GM23338 (cell line): ENCODE data around the gene FAM20A. TPM values are rescaled to one million over a fixed set of nuclear protein-coding genes. Genes with fewer than 3 reads are reported as not detected.

Source experiments
- ATAC-seq: fragments of 200-7000 bp; cut with Tn5 transposase; 3 replicates; pipeline ENCODE4 v1.9.1; 2020
- DNase-seq: peaks from one replicate; pipeline ENCODE4 v3.0.0-alpha.2; 2015; ENCODE audit warnings: low spot score
- H2AFZ ChIP-seq: fragments of 200-600 bp; sonication (generic); 2 replicates; pipeline ENCODE4 v1.8.0; 2016; ENCODE audit warnings: antibody characterized with exemption, mild to moderate bottlenecking, moderate library complexity
- H3F3A ChIP-seq: fragments of 200-600 bp; sonication (generic); replicated peaks from 2 replicates; pipeline ENCODE4 v1.8.0; 2017; ENCODE audit warnings: antibody characterized with exemption, mixed run types, low read depth
- H3K27ac ChIP-seq: fragments of 200-600 bp; sonication (generic); 2 replicates; pipeline ENCODE4 v1.6.1; 2016; ENCODE audit warnings: low read depth
- H3K27me3 ChIP-seq: fragments of 200-600 bp; sonication (generic); 2 replicates; pipeline ENCODE4 v1.8.0; 2016; ENCODE audit warnings: mild to moderate bottlenecking, mixed run types, moderate library complexity; ENCODE audit not compliant: insufficient read depth
- H3K36me3 ChIP-seq: fragments of 200-600 bp; sonication (generic); 2 replicates; pipeline ENCODE4 v1.8.0; 2016; ENCODE audit warnings: mild to moderate bottlenecking; ENCODE audit not compliant: insufficient read depth
- H3K4me1 ChIP-seq: fragments of 200-600 bp; sonication (generic); 2 replicates; pipeline ENCODE4 v1.8.0; 2016; ENCODE audit warnings: mild to moderate bottlenecking, moderate library complexity; ENCODE audit not compliant: insufficient read depth
- H3K4me2 ChIP-seq: fragments of 200-600 bp; sonication (generic); 2 replicates; pipeline ENCODE4 v1.7.1; 2017; ENCODE audit warnings: mixed run types
- H3K4me3 ChIP-seq: fragments of 200-600 bp; sonication (generic); 2 replicates; pipeline ENCODE4 v1.6.1; 2016; ENCODE audit warnings: mixed run types
- H3K79me2 ChIP-seq: fragments of 200-600 bp; sonication (generic); replicated peaks from 2 replicates; pipeline ENCODE4 v1.8.0; 2017; ENCODE audit warnings: mild to moderate bottlenecking; ENCODE audit not compliant: insufficient read depth
- H3K9me2 ChIP-seq: fragments of 200-600 bp; sonication (generic); 2 replicates; pipeline ENCODE4 v1.8.0; 2017; ENCODE audit not compliant: insufficient read depth
- H4K20me1 ChIP-seq: fragments of 200-600 bp; sonication (generic); replicated peaks from 2 replicates; pipeline ENCODE4 v1.8.0; 2017; ENCODE audit warnings: mild to moderate bottlenecking; ENCODE audit not compliant: insufficient read depth
- H3K27ac Mint-ChIP-seq: 2 replicates; pipeline ENCODE4 v1.8.0; 2020; ENCODE audit warnings: inconsistent platforms, mild to moderate bottlenecking, moderate library complexity, mixed read lengths
- H3K27me3 Mint-ChIP-seq: 3 replicates; pipeline ENCODE4 v1.8.0; 2022; ENCODE audit warnings: low read depth, mild to moderate bottlenecking, moderate library complexity, mixed read lengths, inconsistent platforms; ENCODE audit not compliant: insufficient read depth, poor library complexity
- H3K36me3 Mint-ChIP-seq: 3 replicates; pipeline ENCODE4 v1.8.0; 2021; ENCODE audit warnings: low read depth, mild to moderate bottlenecking, inconsistent platforms, moderate library complexity, mixed read lengths
- H3K4me1 Mint-ChIP-seq: 3 replicates; pipeline ENCODE4 v1.8.0; 2020; ENCODE audit warnings: mild to moderate bottlenecking, inconsistent platforms, mixed read lengths
- H3K4me3 Mint-ChIP-seq: 3 replicates; pipeline ENCODE4 v1.8.0; 2021; ENCODE audit warnings: moderate library complexity, mild to moderate bottlenecking, inconsistent platforms, mixed read lengths
- H3K9me3 Mint-ChIP-seq: 3 replicates; pipeline ENCODE4 v1.8.0; 2020; ENCODE audit warnings: moderate library complexity, mild to moderate bottlenecking, inconsistent platforms, mixed read lengths
- EZH2 ChIP-seq: fragments of 200-600 bp; sonication (generic); IDR thresholded peaks from one replicate; pipeline ENCODE4 v1.8.0; 2017; ENCODE audit warnings: antibody characterized with exemption, mild to moderate bottlenecking, low read depth; ENCODE audit not compliant: unreplicated experiment
- REST ChIP-seq: IDR thresholded peaks from one replicate; pipeline ENCODE4 v1.6.1; 2018; ENCODE audit warnings: antibody characterized with exemption; ENCODE audit not compliant: unreplicated experiment
- STAT1 ChIP-seq: IDR thresholded peaks from one replicate; pipeline ENCODE4 v1.6.1; 2016; ENCODE audit warnings: antibody characterized with exemption; ENCODE audit not compliant: unreplicated experiment
- polyA plus RNA-seq: library from polyadenylated mRNA; unstranded; fragments of >200 nt; fragmentation: Nextera tagmentation; extraction: Ambion mirVana; gene quantifications from 2 replicates; pipeline ENCODE4 v1.2.1, GENCODE V29; 2016
- total RNA-seq: library from RNA; depleted of rRNA; stranded (reverse); fragments of >200 nt; shearing (Covaris generic); gene quantifications from 2 replicates; pipeline ENCODE4 v1.2.3, GENCODE V29; 2014
- TF ChIP-seq, protein P1 (sequence below), 2 experiments: fragments of 200-600 bp in 1 of 2; sonication (generic) in 1 of 2; conservative IDR thresholded peaks; 2 replicates each; pipeline versions ENCODE4 v1.5.1 to v1.6.1; 2016 to 2017; ENCODE audit warnings: antibody characterized with exemption in 2 of 2, low read depth in 2 of 2, mild to moderate bottlenecking in 2 of 2, moderate library complexity in 1 of 2

FAM20A gene
- total and polyA plus RNA-seq, 2 experiments from 2014 or later: 1.3 to 1.6 TPM

GRCh38 chr17:68612923-68613292 lies 11.7 kb upstream of the FAM20A start:
- Mint-ChIP-seq H3K27ac (no peak overlapping the region), H3K36me3 (peaks cover 18% of the 10 kb centered on the region; the same call in 2 of the 3 replicates), H3K27me3 (no peaks in the 10 kb centered on the region), H3K4me1 (no peaks in the 10 kb centered on the region), H3K9me3 (peaks cover 29% of the 10 kb centered on the region), H3K4me3 (no peak overlapping the region)
- DNase-seq: no peak
- no peak overlapping the region for H3K4me2 ChIP-seq
- no peak for TF ChIP-seq EZH2
- TF ChIP-seq REST: no peak
- TF ChIP-seq, protein P1, sequence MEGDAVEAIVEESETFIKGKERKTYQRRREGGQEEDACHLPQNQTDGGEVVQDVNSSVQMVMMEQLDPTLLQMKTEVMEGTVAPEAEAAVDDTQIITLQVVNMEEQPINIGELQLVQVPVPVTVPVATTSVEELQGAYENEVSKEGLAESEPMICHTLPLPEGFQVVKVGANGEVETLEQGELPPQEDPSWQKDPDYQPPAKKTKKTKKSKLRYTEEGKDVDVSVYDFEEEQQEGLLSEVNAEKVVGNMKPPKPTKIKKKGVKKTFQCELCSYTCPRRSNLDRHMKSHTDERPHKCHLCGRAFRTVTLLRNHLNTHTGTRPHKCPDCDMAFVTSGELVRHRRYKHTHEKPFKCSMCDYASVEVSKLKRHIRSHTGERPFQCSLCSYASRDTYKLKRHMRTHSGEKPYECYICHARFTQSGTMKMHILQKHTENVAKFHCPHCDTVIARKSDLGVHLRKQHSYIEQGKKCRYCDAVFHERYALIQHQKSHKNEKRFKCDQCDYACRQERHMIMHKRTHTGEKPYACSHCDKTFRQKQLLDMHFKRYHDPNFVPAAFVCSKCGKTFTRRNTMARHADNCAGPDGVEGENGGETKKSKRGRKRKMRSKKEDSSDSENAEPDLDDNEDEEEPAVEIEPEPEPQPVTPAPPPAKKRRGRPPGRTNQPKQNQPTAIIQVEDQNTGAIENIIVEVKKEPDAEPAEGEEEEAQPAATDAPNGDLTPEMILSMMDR (conservative IDR thresholded peaks at IDR 0.05; ENCODE audit: low read depth in 2 of 2): no peak
- no peak for ATAC-seq
- H3K27me3 ChIP-seq: no peaks in the 10 kb centered on the region
- H2AFZ ChIP-seq: no peak overlapping the region
- 0 out of 2 replicates have a peak, but pooled peaks cover 6% of the 10 kb centered on the region for H3K9me2 ChIP-seq
- H3K79me2 ChIP-seq: no peaks in the 10 kb centered on the region
- H3F3A ChIP-seq: no peaks in the 10 kb centered on the region
- no peaks in the 10 kb centered on the region for H3K4me1 ChIP-seq
- H4K20me1 ChIP-seq: no peaks in the 10 kb centered on the region
- H3K27ac ChIP-seq: no peak overlapping the region
- H3K4me3 ChIP-seq: no peak overlapping the region
- peaks cover 8% of the 10 kb centered on the region; the same call in 1 of the 2 replicates for H3K36me3 ChIP-seq

DNA sequence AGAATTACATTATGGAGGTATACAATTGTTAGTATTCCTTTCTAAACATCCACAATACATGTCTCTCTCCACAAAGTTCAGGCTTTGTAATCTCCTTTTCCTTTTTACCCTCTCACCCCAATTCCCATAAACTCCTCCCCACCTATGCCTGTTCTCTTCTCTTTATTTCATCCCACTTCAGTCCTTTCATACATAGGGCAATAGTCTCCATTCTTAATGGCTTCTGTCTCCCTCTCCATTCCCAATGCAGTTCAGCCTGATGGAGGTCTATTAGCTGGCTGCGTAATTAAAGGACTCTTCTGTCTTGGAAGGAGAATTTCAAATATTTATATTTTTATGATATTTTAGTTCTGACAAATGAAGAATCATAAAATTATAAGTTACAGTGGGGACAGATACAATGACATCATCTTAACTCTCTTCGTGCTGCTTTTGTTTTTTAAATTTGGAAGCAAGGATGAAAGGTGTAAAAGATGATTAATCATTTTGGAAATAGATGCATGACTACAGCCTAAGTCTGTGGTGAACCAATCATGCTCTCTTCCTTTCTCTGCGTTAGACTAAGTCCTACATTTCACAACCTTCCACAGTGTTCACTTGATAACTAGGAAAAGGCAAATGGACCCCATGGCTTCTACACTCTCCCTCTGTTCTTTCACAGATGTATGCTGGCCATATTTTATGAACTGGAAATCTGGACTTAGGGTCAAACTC lies 11.2 kb upstream of the FAM20A start:
- no peak for ATAC-seq
- H3K9me3 Mint-ChIP-seq: peaks cover 34% of the 10 kb centered on the region
- peaks cover 23% of the 10 kb centered on the region; the same call in 2 of the 3 replicates for H3K36me3 Mint-ChIP-seq

More for the DNA sequence above, 11.2 kb upstream of the FAM20A start:
- no peak for TF ChIP-seq STAT1
- TF ChIP-seq, protein P1 (conservative IDR thresholded peaks at IDR 0.05; ENCODE audit: low read depth in 2 of 2): no peak
- Histone ChIP-seq H3K36me3 (peaks cover 8% of the 10 kb centered on the region; the same call in 1 of the 2 replicates), H3K4me2 (no peak overlapping the region), H3K27ac (no peak overlapping the region), H3K9me2 (0 out of 2 replicates have a peak, but pooled peaks cover under 1% of the 10 kb centered on the region), H3K4me1 (no peaks in the 10 kb centered on the region), H3K4me3 (no peak overlapping the region), H4K20me1 (no peaks in the 10 kb centered on the region), H3K79me2 (no peaks in the 10 kb centered on the region), H3F3A (no peaks in the 10 kb centered on the region), H3K27me3 (no peaks in the 10 kb centered on the region), H2AFZ (no peak overlapping the region)
- Mint-ChIP-seq H3K4me3 (no peak overlapping the region), H3K27ac (no peak overlapping the region), H3K27me3 (no peaks in the 10 kb centered on the region), H3K4me1 (no peaks in the 10 kb centered on the region)
- no peak for DNase-seq
